ENCODE results near the gene MRPS33. TPM values are rescaled to one million over a fixed set of nuclear protein-coding genes. Genes with fewer than 3 reads are reported as not detected.
"Not testable (repeated sequence)": the region's sequence is repeated elsewhere in the genome, so short reads cannot be mapped to it uniquely, and the experiment has no call there.

The MRPS33 gene
- total RNA-seq, 1 donor from 2014 or later: 23.2 TPM

DNA sequence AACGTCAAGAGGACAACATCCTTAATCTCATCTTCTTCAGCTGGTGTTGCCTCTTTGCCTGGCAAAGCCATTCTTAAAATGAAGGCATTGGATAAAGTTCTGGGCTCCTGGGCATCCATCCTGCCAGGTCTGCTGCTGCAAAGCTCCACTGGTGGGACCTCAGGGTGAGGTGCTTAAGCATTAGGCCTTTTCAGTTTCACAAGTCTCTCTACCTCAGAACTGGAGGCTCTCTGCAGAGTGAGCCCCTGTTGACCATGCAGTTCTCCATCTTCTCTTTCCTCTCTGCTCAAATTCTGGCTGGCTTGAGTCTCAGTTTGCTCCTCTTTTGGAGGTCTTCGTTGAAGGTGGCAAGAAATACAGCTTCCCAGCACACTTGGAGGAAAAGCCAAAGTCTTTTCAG lies 47.3 kb downstream of the MRPS33 start:
- DNase-seq (ENCODE audit: low spot score) (no peak), ATAC-seq (no peak)
- intact Hi-C loops (cut with DNase I): no loop called here

DNA sequence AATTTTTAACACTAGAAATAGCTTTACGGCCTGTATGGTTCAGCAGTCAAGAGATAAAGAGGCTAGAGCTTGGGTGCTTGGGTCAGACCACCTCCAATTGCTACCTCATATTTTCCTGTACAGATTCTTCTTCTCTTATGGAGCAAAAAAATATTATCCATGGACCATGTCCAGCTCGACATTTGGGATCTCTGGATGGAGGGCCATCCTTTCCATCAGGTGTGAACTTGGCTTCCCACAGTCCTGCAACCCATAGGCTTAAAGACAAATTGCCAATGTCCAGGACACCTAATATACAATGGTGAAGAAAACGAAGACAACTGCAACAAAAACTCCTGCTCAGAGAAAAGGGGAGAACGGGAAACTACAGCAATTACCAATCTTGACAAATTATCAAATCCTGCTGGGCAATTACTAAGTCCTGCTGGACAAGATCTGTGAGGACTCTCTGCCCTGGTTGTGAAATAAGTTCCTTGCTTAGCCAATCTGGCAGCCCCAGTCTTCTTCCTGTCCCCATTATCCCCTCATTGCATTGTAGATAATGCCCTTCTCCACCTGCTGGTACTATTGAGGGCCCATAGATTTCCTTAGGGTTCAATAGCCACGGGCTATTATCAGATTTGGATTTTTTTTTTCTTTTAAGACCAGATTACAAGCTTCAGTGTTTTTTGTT lies 48.1 kb downstream of the MRPS33 start:
- DNase-seq (ENCODE audit: low spot score) (no peak), ATAC-seq (no peak)
- intact Hi-C loops (cut with DNase I): no loop called here

DNA sequence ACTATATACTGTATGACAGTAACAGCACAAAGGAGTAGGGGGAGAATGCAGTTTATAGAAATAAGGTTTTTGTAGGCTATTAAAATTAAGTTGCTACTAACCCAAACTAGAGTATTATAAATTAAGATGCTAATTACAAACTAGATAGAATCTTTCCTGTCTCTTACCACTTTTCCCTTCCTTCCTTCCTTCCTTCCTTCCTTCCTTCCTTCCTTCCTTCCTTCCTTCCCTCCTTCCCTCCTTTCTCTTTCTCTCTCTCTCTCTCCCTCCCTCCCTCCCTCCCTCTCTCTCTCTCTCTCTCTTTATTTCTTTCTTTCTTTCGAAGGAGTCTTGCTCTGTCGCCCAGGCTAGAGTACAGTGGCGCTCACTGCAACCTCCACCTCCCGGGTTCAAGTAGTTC lies 53.6 kb downstream of the MRPS33 start:
- DNase-seq (ENCODE audit: low spot score) (no peak), ATAC-seq (no peak)
- intact Hi-C loops (cut with DNase I): no loop called here

DNA sequence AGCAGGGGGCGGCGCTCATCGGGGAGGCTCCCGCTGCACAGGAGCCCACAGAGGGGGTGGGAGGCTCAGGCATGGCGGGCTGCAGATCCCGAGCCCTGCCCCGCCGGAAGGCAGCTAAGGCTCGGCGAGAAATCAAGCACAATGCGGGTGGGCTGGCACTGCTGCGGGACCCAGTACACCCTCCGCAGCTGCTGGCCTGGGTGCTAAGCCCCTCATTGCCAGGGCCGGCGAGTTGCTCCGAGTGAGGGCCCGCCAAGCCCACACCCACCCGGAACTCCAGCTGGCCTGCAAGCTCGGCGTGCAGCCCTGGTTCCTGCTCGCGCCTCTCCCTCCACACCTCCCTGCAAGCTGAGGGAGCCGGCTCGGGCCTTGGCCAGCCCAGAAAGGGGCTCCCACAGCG lies 57.8 kb downstream of the MRPS33 start:
- intact Hi-C loops (cut with DNase I); ATAC-seq; DNase-seq (ENCODE audit: low spot score): not testable (repeated sequence)

Other genes with a start within 250 kb of the MRPS33 start
- gene BRAF, start 90.0 kb downstream of the MRPS33 start, total RNA-seq: 54.7 TPM
- 1.1 TPM for gene TMEM178B, start 59.1 kb upstream of the MRPS33 start, total RNA-seq